SW 1271 (cell line): ENCODE data around the gene PRPF38B.

Experiments
- DNase-seq, 2 experiments: peaks; one replicate each; lab custom pipeline; 2025; lab: John Stamatoyannopoulos, UW

Gene PRPF38B

DNA sequence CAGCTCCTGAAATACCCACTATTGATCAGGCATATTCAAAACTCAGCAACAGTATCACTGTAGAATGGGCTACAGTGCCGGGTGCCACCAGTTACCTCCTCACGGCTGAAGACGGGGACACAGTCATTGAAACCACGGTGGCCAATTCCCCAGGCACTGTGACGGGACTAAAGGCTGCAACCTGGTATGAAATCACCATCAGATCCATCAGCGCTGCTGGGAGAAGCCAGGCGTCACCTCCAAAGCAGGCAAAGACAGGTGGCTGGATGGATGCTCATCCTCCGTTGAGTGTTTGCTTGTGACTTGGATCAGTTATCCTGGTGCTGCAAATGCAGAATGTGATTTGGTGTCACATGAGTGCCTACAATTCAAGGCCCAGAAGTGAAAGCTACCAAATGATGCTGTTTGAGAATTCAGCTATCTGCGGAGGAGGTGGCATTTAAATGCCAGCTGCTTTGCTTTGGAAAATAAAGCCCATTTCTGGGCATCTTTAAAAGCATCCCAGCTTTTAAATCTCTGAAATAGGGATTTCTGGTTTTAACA is 25.7 kb downstream of the PRPF38B start:
- no peak for DNase-seq

- DNase-seq, result no peak
These were observed 27.0 kb downstream of the PRPF38B start for GRCh38 chr1:108718927-108719655.

GRCh38 chr1:108719656-108720435 is 27.7 kb downstream of the PRPF38B start:
- peak; percentile 15 to 40 for DNase-seq

DNA sequence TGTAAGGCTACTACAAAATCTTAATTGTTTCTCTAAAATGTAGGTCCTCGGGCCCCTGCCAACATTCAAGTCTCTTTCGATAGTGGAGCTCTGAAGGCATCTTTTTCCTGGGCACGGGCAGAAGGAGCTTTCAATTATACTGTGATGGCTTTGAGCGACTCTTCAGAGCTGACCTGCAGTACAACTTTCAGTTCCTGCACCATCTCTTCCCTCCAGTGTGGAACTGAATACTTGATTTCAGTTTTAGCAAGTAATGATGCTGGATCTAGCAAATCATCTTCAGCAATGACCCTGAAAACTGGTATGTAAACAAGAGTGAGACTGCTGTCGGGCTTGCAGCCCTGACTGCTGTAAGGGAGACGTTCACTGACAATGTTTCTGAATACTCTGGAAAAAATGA is 30.2 kb downstream of the PRPF38B start:
- DNase-seq, result no peak

DNA sequence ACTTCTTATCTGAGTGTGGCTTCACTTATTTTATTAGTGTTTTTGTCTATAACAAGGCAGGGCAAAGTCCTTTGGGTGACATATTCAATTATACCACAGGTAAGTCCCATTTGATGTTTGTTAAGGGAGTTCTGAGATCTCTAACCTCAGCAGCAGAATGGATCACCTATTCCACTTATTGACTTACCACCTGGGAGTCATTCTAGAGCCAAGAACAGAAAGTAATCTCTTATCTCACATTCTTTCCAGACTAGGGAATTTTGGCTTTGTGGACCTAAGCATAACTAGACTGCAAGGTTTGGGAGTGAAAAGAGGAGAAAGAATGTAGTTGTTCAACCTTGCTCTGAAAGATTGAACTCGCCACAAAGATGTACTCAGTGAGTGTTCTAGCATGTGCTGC is 33.8 kb downstream of the PRPF38B start:
- DNase-seq, result no peak

GRCh38 chr1:108728327-108728923 is 36.3 kb downstream of the PRPF38B start:
- no peak for DNase-seq

GRCh38 chr1:108729481-108729880 is 37.4 kb downstream of the PRPF38B start:
- no peak for DNase-seq

DNA sequence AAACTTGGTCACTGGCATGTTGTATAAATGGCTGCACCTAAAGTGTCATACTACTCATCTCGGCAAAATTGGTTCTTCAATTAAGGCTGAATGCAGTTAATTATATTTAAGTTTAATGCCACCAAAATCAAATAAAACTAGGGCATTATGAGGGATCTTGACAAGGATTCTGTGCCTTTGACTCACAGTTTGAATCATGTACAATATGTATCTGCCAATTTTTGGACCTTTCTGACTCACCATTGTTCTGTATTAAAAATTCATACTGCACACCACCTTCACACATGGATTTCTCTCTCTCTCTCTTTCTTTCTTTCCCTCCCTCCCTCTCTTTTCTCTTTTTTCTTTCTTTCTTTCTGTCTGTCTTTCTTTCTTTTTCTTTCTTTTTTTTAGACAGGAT is 40.3 kb downstream of the PRPF38B start:
- DNase-seq, result no peak

- no peak for DNase-seq
These were observed 42.2 kb downstream of the PRPF38B start for GRCh38 chr1:108734171-108734865.

DNA sequence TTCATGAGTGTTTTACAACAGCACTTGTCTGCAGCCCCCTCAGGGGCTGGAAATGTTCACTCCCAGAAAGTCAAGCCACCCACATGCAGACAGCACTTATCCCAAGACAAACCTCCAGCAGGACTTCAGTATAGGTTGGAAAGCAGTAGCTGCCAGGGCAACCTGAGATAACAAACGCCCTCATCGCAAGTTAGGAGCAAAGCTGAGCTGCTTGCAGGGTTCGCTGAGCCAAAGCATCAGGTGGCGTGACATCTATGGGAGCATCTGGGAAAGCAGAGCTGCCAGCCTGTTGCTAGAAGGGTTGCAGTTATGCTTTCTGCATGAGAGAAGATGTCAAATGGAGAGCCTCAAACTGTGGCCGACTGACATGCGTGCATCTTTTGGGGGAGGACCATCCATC is 50.1 kb downstream of the PRPF38B start:
- no peak for DNase-seq

DNA sequence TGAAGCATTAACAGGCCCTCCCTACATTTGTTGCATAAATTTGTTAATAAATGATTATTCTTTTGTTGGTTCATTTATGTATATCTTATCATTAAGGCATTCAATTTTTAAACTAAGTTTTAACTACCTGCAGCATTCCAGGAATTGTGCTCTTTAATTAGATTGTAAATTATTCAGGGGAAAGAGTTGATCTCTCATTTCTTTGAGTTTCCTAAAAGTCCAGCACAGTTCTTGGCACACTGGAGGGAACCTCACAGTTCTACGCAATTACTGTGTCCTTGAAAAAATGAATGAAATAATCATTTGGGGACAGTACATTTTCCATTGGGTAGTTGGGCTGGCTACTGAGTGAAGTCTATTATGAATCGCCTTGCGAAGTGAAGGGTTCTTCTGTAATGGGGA is 53.9 kb downstream of the PRPF38B start:
- DNase-seq, result no peak

DNA sequence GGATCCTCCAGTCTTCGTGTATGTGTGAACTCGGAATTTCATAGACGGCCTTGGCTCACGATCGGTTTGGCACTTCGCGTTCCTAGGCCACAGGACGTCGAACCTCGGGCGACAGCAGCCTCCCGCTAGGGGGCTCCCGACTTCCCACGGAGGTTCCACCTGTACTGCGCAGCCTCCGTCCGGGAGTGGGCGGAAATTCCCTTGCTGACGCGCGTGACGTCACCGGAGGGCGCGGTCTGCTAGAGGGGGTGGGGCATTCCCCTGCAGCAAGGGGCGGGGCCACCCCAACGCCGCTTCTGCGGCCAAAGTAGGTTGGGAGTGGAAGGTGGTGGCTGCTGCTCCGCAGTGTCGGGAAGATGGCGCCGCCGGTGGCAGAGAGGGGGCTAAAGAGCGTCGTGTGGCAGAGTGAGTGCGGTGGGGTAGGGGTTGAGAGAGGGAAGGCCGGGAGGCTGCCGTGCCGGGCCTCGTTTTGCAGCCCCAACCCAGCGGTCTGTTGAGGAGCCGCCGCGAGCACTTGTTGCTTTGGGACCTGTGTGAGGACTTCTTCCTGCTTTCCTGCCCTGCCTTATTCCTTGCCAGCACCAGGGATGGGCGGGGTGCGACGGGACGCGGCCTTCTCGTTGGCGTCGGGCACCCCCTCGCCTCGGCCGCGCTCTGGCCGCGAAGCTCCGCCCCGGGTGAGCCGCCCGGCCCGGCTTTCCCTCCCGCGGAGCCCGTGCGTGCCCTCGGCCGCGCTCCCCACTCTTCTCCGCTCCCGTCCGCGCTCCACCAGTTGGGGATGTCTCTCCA is 54.5 kb downstream of the PRPF38B start, which contains the start of gene STXBP3:
STXBP3 (plus strand) TSS at position 293 of the 789 bp plus-strand sequence; CDS start at position 357, 64 bp downstream.
- DNase-seq, result peak; percentile 66 to 90

DNA sequence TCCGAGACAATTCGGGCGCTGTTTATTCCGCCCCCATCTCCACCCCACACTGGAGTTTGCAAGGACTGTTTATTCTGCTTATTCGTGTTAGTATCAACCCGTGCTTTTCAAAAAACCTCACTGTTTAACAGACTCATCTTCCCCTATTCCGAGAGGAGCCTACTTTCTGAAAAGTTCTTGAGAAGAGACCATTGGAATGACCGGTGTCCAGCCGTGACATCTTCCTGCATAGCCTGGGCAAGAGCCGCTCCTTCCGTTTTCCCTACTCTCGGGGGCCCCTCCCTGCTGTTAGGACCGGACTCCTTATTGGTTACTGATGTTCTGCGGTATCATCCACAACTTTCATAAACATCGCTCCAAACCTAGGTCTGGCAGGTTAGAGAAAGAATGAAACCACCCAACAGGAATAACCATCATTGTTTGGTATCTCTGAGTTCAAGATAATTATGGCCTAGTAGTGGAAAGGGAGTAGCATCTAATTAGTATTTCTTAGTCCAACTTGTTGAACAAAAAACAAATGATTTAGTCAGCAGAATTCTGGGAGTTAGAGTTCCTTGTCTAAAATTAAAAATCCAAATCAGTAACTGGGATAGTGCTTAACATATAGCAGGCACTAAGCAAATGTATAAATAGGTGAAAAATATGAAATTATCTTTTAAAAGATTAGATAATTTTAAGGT is 55.2 kb downstream of the PRPF38B start:
- peak; percentile 67 to 83 for DNase-seq

DNA sequence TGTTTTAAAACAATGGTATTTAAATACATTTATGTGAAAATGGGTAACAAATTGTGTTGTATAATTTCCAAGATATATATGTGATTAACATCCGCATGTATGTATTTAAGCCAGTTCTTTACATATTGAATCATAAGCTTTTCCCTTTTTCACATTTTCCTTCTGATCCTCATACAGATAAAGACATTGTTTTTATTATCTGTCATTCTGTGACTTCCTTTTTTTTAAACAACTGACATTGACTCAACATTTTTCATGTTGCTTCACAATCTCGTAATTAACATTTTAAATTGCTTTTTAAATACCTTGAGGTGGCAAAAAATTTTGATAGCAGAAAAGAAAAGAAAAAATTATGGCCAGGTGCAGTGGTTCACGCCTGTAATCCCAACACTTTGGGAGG is 55.8 kb downstream of the PRPF38B start:
- DNase-seq, result no peak

DNA sequence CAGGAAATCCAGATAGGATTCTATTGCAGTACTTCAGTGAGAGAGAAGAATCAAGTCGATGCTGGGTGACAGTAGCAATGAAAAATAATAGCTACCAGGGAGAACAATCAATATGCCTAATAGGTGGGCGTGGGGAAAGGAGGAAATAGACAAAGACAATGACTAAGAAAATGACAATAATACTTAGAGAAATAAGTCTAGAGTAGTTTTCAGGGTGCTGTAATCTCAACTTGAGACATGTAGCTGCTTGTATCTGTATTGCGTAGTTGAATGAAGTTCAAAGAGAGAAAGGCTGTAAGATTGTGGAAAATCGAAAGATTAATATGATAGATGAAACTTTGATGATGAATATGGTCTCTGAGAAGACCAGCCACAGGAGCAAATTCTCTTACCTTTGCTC is 57.0 kb downstream of the PRPF38B start:
- DNase-seq, result no peak

DNA sequence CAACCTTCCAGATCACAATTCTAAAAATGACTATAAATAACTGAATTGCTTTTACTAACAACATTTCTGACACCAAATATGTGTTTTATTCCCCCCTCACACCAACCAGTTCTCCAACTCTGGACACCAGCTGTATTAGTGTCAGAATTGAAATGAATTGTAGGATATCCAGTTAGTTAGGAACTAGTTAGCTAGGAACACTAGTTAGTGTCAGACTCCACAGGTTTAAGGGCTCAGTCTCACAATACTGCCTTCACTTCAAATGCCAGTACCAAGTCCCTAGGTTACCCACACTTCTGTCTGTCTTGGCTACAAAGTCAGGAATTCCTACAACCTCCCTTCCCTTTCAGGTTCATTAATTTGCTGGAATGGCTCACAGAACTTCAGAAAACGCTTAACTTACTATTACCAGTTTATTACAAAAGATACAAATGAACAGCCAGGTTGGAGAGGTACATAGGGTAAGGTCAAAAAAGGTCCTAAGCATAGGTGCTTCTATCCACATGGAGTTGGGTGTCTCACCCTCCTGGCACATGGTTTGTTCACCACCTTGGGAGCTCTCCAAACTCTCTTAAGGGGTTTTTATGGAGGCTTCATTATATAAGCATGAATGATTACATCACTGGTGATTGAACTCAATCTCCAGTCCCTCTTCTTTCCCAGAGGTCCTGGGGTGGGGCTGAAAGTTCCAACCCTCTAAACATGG is 58.5 kb downstream of the PRPF38B start:
- no peak for DNase-seq
